Effector CD4-positive, alpha-beta T cell (primary cell): ENCODE data around the gene TMEM238.

ENCODE experiments used
- DNase-seq: peaks from one replicate; pipeline ENCODE4 v3.0.0-alpha.2; 2020

The TMEM238 gene

DNA sequence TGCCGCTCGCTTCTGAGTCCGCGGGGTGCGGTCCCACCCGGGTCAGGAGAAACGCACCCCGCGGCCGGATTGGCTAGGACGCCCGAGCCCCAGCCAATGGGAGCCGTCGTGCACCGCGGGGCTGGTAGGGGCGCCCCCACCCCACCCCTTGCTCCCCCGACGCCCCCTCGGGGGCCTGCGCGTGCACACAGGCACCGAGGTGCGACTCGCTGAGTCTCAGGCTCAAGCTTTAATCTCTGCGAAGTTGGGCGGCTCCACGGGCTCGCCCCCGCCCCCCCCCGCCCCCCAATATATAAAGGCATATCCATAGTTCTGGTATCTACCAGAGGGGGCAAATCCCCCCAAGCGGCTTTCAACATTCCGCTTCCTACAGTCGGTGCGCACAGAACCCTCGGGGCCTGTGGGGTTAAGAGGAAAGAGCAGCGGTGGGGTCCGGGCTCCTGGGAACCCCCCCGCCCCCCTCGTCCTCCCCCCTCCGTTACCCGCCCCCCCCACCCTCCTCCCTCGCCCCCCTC, 29.3 kb downstream of the TMEM238 start, which contains the start of gene COX6B2:
COX6B2 (minus strand) TSS at position 22 of the 515 bp plus-strand sequence. CDS start 198 bp downstream, outside the sequence.
- no peak for DNase-seq

DNA sequence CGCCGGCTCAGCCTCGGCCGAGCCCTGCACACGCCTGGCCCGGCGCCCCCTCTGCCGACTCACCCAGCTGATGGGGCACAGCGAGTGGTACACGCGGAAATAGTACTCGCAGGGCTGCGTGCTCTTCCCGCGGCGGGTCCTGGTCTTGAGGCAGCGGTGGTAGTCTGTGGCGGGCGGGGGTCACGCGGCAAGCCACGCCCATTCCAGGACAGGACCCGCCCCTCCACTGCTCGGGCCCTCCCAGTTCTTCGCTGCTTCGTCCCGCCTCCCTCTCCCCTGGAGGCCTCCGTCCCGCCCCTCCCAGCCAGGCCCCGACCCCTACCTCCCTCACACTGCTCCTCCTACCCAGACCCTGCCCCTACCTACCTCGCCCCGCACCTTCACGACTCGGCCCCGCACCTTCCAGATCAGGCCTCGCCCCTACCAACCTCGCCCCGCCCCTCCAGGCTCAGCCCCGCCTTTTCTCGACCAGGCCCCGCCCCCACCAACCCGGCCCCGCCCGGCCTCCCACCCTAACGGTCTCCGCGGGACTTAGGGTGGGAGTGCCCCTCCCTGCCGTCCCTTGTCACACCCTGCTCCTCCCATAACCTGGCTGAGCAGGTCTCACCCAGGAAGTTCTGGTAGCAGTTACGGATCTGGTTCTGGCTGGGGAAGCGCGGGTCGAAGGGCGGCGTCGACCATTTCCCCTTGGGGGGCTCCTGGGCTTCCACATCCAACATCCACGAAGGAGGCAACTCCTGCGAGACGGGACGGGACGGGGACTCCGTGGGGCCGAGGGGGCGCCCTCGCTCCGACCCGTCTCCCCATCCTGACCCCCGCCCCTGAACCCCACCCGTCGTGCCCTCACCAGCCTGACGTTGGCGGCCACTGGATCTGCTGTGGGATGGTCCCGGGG, 30.0 kb downstream of the TMEM238 start:
- DNase-seq = peak; percentile 55

DNA sequence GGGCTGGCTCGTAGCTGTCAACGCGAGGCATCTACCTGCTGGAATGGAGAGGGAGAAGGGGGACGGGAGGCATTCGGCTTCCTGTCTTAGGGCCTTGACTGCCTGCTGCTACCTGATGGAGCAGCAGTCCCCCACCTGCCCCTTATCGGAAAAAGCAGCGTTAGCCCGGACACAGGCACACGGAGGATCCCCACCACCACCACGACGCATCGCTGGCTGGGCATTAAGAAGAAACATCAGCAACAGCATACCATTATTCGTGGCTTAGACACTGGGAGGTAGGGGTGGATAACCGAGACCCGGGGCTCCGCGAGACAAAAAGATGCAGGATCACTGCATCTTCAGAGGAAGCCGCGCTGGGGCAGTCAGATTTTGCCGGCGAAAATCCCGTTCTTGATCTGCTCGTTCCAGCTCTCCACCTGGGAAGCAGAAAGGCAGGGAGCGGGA, 30.7 kb downstream of the TMEM238 start:
- DNase-seq = no peak

DNA sequence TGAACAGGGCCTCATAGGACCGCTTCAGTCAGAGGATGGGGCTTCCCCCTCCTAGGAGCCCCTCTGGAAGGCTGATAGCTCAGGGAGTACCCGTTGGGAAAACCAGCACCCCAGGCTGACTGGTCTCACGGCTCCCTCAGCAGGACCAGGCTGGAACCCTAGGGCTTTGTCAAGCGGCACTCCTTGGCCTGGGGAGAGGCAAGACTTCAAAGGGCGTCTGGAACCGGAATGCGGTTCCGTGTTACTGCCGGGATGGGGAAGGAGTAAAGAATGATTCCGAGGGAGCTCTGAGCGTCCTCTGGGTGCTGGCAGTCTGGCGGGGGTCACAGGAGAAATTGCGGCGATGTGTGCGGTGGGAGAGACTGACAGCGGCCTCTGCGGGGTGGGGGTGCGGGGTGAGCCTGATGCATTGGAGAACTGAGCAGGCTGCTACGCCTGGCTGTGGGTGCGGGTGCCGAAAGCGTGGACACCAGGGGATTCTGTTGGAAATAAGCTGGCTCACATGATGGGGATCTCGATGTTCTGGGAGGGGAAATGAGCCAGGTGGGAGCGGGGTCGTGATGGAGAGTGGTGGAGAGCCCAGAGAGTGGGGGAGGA, 31.4 kb downstream of the TMEM238 start:
- no peak for DNase-seq

DNA sequence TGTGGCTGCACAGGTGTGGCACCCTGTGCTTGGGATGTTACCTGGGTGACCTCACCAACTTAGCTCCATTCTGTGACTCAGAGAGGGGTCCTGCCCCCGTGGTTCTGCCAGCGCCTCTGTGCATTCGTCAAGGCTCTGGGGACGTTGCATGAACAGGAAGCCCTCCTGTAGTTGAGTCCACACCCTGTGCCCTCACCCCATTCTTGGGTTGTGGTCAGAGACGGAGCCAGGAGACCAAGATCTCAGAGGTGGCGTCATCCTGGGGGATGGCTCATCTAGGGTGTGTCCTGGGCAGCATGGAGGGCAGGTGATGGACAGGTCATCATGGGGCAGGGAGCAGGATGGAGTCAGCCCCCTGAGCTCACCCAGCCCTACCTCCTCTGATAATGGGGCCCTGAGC, 32.1 kb downstream of the TMEM238 start:
- no peak for DNase-seq

DNA sequence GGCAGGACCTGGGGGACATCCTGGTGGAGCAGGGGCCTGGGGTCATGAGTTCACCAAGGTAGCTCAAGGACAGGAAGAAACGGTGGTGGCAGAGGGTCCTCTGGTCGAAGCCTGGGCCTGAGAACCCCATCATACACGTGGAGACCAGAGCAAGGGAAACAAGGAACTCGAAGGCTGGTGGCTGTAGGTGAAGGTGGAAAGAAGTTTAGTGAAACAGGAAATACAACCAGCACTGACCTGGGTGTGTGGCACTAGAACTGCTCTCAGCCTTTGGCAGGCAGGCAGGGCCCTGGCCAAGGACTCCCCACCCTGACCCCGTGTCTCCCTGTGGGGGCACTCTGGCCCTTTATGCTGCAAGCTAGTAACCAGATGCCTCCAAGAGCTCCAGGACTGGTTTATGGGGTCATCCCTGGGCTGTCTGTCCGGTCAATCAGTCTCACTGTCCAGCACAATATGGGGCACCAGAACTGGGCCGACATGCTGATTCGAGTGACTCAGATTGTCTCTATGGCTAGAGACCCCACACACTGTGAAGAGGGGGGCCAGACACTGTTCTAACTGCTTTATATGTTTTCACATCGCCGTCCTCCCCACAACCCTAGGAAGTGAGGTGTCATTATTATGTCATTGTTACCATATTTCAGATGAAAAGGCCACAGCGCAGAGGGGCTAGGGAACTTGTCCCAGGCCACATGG, 33.3 kb downstream of the TMEM238 start:
- no peak for DNase-seq

DNA sequence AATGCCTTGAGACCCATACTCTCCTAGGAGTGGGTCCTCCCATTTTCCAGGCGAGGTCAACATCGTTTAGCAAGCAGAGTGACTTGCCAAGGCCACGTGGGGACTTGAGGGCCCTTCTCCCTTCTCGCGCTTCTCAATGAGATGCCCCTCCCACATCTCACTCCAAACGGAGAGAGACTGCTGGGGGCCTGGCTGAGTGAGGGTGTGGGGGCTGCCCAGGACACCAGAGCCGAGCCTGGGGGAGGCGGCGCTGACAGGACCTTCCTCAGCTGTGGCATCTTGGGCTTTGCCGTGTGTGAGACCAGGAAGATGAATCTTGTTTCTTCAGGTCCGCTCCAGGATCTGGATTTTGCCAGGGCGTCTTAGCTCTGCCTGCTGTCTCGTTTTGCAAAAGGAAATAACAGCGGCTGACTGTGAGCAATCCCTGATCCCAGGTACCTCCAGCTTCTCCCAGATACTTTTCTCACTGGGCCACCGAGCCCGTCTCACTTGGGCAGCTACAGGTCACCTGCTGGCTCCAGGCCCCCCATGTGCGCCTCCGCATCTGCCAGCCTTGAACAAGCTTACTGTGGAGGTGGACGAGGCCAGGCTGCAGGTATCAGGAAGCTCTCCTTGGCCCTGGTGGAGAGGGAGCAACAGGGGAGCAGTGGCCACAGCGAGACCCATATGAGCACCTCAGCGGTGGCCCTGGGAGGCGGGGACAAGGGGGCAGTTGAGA, 35.6 kb downstream of the TMEM238 start:
- no peak for DNase-seq

DNA sequence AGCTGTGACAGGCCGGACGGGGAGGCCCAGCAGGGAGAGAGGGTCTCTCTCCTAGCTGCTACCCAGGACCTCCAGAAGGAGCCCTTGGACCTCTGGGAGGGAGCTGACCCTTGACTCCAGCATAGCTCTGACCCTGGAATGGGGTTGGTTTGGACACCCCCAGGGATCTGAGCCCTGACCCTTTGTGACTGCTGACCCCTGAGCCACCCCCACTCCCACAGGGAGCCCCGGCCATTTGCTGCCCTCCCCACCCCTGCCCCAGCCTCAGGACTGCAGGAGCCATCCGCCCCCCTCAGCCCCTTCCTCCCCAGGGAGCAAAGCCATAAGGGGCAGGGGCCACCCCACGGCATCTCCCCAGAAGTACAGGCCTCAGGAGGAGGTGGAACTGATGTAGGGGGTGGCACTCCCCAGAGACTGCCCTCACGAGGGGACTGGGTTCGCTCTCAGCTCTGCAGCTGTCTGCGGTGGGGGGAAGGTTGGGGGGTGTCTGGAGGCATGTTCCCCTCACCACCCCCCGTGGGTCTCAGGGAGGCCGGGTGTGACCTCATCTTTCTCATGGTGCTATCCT, 36.6 kb downstream of the TMEM238 start:
- DNase-seq = no peak

DNA sequence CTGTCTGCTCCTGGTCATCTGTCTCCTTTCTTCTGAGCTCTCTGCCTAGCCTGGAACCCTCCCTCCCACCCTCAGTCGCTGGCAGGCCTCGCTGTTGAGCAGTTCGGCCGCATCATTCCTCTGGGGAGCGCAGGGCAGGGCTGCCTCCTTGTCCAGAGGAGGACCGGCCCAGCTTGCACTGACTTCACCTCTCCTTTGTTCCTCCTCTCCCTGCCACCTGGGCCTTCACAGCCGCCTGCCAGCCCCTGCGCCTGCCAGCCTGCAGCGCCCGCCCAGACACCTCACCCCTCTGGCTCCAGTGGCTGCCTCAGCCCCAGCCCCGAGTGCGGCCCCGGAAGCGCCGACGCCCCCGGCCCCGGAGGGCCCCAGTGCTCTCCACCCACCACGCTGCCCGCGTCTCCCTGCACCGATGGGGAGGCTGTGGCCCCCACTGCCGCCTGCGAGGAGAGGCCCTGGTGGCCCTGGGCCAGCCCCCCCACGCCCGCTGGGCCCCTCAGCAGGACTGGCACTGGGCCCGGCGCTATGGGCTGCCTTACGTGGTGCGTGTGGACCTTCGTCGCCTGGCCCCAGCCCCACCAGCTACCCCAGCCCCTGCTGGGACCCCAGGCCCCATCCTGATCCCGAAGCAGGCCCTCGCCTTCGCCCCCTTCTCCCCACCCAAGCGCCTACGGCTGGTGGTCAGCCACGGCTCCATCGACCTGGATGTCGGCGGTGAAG, 37.2 kb downstream of the TMEM238 start:
- DNase-seq = no peak

DNA sequence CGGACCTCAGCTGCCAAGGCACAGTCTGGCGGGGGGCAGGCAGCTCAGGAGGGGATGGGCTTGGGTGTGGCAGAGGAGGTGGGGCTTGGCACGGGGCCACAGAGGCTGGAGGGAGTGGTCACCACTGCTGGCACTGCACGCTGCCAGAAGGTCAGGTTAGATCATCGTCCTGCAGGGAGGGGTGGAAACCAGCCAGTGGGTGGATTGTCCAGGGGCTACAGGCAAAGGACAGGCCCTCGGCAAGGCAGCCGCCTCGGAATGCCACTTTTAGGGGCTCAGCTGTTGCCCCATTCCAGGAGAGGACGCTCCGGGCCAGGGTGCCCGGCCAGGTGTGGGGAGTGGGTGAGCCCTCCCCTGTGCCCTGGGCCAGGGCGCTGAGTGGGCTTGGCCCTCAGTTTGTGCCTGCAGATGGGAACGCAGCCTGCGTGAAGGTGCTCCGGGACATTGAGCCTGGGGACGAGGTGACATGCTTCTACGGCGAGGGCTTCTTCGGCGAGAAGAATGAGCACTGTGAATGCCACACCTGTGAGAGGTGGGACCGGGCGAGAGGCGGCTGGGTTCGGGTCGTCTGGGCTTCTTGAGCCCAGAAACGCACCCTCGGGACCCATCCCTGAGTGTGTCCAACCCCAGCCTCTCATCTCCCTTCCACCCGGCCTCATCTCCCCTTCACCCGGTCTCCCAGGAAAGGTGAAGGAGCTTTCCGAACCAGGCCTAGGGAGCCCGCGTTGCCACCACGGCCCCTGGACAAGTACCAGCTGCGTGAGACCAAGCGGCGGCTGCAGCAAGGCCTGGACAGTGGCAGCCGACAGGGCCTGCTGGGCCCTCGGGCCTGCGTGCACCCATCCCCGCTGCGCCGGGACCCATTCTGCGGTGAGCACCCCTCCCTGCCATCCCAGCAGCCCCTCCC, 38.0 kb downstream of the TMEM238 start:
- no peak for DNase-seq

DNA sequence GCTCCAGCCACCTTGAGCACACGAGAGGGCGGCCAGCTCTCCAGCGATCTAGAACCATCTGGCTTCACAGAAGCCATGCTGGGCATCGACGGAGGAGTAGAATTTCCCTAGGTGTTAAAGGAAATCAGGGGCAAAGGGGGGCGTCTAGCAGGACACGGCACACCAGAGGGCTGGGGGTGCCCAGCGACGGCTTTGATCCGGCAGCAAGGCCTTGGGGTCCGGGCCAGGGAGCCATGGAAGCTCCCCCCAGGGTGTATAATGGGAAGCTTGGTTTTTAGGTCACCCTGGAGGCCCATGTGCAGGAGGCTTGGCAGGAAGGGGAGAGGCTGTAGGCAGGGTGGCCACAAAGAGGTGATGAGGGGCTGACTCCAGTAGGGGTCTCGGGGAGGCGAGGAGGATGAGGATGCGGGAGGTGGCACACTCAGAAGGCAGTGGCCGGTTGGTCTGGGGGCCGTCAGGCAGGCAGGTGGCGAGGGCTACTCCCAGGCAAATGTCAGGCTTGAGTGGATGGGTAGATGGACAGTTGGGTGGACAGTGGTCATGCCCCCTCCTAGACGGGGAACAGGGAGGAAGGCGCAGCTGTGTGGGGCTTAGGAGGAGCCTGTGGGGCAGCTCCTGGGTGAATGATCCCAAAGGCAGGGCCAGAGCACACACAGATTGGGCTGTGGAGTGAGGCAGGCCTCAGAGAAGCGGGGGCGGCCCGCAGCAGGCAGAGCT, 38.8 kb downstream of the TMEM238 start:
- no peak for DNase-seq

DNA sequence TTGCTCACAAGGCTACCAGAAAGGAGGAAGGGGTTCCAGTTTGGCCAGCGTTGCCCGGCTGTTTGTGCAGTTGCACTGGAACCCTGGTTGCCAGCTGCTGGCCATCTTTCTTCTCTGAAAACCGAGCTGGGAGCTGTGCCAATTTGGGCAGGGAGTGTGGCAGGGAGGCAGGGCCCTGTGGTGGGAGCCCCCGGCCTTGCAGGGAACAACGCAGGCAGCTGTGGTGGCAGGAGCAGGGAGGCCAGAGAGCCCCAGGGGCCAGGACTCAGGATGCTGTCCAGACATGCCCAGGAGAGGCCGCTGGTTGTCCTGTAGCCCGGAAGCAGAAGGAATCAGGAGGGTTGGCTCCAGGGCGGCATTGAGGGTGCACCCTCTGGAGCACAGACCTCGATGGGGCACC, 39.6 kb downstream of the TMEM238 start:
- DNase-seq = no peak

DNA sequence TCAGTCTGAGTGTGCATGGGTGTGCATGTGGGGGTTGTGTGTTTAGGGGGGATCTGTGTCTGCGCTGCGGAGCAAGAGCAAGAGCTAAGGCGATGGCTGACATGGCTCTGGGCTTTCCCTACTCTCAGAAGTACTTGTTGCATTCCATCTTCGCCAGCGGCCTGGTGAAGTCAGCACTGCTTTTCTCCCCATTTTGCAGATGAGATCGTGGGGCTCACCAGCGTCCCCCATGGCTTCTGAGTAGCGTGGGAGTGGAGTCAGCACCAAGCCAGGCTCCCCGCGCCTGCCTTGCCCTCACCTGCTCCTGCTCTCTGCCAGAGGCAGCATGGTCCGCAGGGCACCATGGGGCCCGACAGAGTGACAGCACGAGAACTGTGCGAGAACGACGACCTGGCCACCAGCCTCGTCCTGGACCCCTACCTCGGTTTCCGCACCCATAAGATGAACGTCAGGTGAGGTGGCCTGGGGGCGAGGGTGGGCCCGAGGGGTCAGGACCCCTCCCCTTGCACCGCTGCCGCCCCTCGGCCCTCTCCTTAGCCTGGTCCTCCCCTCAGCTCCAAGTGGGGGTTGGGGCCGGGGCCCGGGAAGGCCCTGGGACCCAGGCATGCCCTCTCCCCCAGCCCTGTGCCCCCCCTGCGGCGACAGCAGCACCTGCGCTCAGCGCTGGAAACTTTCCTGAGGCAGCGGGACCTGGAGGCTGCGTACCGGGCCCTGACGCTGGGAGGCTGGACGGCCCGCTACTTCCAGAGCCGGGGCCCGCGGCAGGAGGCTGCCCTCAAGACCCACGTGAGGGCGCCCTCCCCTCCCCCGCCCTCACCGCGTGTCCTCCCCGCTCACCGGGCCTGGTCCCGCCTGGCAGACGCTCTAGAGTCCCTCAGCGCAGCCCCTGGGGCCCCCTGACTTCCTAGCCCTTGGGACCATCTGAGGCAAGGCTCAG, 42.2 kb downstream of the TMEM238 start:
- no peak for DNase-seq

DNA sequence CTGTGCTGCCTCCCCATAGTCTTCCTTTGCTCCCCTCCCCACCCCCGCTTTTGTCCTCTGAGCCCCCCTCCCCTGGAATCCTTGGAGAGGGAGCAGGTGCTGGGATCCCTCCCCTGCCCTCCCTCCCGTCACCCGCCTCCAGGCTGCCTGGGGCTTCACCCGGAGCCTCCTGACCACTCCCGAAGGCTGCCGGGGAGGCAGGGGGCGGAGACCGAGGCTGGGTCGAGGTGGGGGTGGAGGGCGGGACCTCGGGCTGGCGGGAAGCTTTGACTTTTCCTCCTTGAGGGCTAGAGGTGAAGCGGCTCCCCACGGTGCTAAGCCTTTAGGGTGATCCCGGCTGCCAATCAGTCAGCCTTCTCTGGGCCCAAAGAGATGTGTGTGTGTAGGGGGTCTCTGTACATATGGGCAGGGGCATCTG, 42.9 kb downstream of the TMEM238 start:
- DNase-seq = no peak

DNA sequence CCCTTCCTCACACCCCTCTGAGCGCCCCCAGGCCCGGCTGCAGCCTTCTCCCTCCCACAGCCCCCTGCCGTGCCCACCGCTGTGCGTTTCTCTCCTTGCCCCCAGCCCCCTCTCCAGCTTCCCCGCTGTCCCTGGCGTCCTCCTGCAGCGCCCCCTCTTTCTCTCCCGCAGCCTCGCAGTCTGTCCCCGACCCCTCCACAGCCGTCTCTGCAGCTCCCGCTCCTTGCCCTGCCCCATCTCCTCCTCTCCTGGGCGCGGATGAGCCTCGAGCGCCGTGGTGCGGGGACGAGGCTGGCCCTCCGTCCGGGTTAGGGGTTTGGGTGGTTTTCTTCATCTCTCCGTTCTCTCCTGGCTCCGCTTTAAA, 43.3 kb downstream of the TMEM238 start:
- no peak for DNase-seq

DNA sequence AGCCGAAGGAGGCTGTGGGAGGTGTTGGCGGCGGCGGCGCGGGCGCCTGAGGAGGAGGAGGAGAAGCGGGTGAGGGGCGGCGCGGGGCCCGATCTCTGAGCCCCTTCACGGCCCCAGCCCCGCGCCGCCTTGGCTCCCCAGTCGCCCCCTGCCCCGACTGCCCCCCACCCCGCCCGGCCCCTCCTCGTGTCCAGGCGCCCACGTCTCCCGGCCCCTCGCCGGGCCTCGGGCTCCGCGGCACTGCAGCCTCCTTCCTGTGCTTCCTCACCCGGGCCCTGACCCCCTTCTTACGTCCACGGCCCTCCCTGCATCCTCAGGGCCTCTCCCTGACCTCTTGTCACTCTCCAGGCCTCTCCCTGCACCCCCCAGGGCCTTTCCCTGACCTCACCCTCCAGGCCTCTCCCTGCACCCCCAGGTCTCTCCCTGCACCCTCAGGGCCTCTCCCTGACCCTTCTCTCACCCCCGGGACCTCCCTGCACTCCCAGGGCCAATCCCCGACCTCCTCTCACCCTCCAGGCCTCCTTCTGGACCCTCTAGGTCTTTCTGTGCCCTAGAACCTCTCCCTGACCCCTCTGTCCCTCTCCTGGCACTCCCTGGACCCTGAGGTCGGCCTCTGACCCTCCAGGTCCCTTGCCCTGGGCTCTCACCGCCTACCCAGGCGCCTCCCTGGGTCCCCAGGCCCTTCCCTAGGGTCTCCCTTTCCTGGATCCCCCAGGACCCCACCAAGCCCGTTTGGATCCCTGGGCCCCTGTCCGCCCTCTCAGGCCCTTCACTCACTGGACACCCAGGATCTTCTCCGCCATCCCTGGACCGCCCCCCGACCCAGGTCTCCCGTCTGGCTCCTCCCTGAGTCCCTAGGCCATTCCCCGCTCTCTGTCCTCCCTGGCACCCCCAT, 44.0 kb downstream of the TMEM238 start:
- no peak for DNase-seq

DNA sequence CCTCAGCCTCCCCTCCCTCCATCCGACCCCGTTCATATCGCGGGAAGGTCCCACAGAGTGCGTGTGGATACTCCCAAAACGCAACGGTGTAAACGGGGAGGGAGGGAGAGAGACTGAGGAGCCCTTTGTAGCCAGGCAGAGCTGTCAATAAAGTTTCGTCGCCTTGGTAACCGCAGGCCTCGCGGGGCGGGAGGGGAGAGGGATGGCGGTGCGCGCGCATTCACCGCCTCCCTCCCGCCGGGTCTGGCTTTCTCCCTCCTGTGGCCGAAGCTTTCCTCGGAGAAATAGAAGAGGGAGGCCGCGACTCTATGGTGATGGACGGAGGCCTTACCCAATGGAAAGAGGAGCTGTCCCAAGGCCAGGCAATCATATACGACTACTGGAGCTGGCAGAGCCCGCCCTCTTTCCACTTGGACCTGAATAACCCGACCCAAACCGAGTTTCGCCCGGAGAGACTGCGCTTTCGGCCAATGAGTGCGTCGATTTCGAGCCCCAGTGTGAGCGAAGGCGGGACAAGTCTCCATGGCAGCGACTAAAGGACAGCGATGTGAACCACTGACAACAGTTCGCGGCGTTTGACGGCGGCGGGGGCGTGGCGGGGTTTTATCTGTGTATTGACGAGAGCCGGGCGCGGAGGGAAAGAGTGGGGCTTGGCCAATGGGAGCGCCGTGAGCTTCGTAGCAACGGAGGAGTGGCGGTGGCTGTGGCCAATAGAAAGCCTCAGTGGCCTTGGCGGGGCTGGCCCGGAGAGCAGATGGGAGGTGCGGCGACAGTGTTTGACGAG, 44.8 kb downstream of the TMEM238 start, which contains the start of gene KMT5C:
KMT5C (plus strand) TSS at position 772 of the 784 bp plus-strand sequence. CDS start 2,061 bp downstream, outside the sequence.
- DNase-seq = peak; percentile 100
